ENCODE measurements around the gene SLC2A1. TPM values are rescaled to one million over a fixed set of nuclear protein-coding genes. Genes with fewer than 3 reads are reported as not detected.

Gene SLC2A1
- total RNA-seq: 573 and 1,021 TPM in 2 replicates

GRCh38 chr1:42958488-42959319 is at the start of gene SLC2A1:
TSS of gene SLC2A1 (minus strand) at chr1:42958868. CDS start at chr1:42958651, 217 bp downstream.
- no peaks in the 10 kb centered on the region for H3K27me3 ChIP-seq (ENCODE audit: control insufficient read depth, insufficient read depth, low read length)
- no peak for DNase-seq (ENCODE audit: low read depth)
- H3K4me3 ChIP-seq (ENCODE audit: low read depth, low read length): peak within 1 kb of the TSS; percentile 91
- TF ChIP-seq CTCF (IDR thresholded peaks at IDR 0.05; ENCODE audit: insufficient read depth, low read length, poor library complexity, severe bottlenecking): no peak
- no peaks in the 10 kb centered on the region for H3K36me3 ChIP-seq (ENCODE audit: control insufficient read depth, insufficient read depth, low read length)

DNA sequence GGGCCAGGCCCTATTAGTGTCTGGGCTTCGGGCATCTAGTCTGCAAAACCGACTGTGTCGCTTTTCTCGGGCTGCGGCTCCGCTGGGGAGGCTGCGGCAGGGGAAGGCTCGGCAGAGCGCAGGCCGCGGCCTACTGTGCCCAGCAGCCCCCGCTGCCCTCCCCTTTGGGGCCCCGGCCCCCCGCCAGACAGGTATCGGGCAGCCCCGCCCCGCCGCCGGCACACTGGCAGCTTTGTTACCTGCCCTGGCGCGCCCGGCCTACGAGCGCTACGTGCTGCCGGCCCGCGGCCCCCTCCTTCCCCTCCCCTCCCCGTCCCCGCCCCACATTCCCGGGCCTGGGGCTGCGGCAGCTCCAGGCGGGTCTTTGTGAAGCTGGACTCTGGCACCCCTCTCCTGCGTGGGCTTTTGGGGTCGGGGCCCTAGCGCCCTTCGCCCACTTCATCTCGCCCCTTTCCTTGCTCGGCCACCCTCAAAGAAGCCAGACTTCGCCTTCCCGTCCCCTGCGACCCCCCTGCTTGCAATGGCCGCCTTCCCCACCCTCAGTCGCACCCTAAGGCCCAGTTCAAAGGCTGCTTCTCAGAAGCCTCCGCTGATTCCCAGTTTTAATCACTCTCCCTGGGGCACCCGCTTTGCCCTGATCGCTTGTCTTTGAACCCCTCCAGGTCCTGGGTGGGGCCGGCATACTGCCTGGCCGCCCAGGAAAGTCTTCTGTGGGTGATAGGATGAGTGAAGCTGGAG is 48.9 kb upstream of the SLC2A1 start:
- Histone ChIP-seq H3K4me3 (ENCODE audit: low read depth, low read length) (no peak overlapping the region), H3K36me3 (ENCODE audit: control insufficient read depth, insufficient read depth, low read length) (no peaks in the 10 kb centered on the region), H3K27me3 (ENCODE audit: control insufficient read depth, insufficient read depth, low read length) (peaks cover 4% of the 10 kb centered on the region)
- no peak for DNase-seq (ENCODE audit: low read depth)
- TF ChIP-seq CTCF (IDR thresholded peaks at IDR 0.05; ENCODE audit: insufficient read depth, low read length, poor library complexity, severe bottlenecking): no peak

DNA sequence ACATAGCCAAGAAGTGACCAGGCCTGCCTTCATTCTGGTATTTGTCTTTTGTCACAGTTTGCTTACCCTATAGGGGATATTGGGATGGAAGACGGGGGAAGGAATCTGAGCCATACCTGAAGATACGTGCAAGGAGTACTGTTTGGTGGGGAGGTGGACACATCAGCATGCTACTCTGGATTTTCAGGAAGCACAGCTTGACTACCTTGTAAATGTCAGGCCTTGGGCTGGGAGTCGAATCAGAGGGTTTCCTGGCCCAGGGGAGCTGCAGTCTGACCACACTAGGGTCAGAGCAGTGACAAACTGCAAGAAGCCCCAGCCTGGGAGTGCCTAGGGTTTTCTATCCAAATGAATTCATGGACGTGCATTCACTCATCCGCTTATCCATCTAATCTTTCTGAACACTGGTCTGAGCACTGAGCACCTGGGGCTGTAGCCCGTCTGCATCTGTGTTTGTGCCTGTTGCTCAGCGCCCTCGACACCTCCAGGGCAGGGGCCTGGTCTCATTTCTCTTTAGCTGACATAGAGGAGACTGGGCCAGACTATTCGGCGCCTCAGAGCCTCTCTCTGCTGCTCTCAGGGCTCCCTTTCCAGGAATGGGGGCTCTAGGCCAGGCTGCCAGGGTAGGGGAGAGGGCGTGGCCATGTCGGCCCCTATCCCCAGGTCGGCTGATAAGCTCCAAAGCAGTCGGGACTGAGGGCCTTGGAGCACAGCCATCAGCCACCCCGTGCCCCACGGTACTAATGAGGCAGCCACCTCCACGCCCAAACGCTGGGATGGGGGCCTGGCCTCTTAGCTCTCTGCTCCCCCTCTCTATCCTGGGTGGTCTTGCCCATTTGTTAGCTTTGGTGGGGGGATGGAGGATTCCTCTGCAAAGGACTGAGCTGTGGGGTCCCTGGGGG is 47.0 kb upstream of the SLC2A1 start:
- no peak overlapping the region for H3K4me3 ChIP-seq (ENCODE audit: low read depth, low read length)
- TF ChIP-seq CTCF (IDR thresholded peaks at IDR 0.05; ENCODE audit: insufficient read depth, low read length, poor library complexity, severe bottlenecking): no peak
- DNase-seq (ENCODE audit: low read depth): no peak
- peaks cover 4% of the 10 kb centered on the region for H3K27me3 ChIP-seq (ENCODE audit: control insufficient read depth, insufficient read depth, low read length)
- H3K36me3 ChIP-seq (ENCODE audit: control insufficient read depth, insufficient read depth, low read length): no peaks in the 10 kb centered on the region

GRCh38 chr1:43004587-43005459 is 46.2 kb upstream of the SLC2A1 start:
- H3K36me3 ChIP-seq (ENCODE audit: control insufficient read depth, insufficient read depth, low read length): no peaks in the 10 kb centered on the region
- peaks cover 4% of the 10 kb centered on the region for H3K27me3 ChIP-seq (ENCODE audit: control insufficient read depth, insufficient read depth, low read length)
- TF ChIP-seq CTCF (IDR thresholded peaks at IDR 0.05; ENCODE audit: insufficient read depth, low read length, poor library complexity, severe bottlenecking): no peak
- H3K4me3 ChIP-seq (ENCODE audit: low read depth, low read length): no peak overlapping the region
- DNase-seq (ENCODE audit: low read depth): no peak

GRCh38 chr1:43002766-43003165 is 44.1 kb upstream of the SLC2A1 start:
- Histone ChIP-seq H3K27me3 (ENCODE audit: control insufficient read depth, insufficient read depth, low read length) (peaks cover 4% of the 10 kb centered on the region), H3K36me3 (ENCODE audit: control insufficient read depth, insufficient read depth, low read length) (no peaks in the 10 kb centered on the region), H3K4me3 (ENCODE audit: low read depth, low read length) (no peak overlapping the region)
- no peak for TF ChIP-seq CTCF (IDR thresholded peaks at IDR 0.05; ENCODE audit: insufficient read depth, low read length, poor library complexity, severe bottlenecking)
- no peak for DNase-seq (ENCODE audit: low read depth)

Data from kidney epithelial cell (primary cell).